ENCODE results near the gene KHNYN. TPM values are rescaled to one million over a fixed set of nuclear protein-coding genes. Genes with fewer than 3 reads are reported as not detected.
A peak's percentile ranks its signal among the peaks of the same experiment; 100 is the strongest.

Gene KHNYN
- total and polyA plus RNA-seq, 9 donors: 35.1 to 84.8 (median 65.2) TPM

GRCh38 chr14:24415421-24416253 is 14.1 kb upstream of the KHNYN start:
- peaks cover 13% of the 10 kb centered on the region for H3K4me1 ChIP-seq (ENCODE audit: insufficient read depth)
- no peaks in the 10 kb centered on the region for H3K27me3 ChIP-seq
- intact Hi-C loops (cut with DNase I): no loop called here
- H3K27ac ChIP-seq: no peak overlapping the region
- no peak for TF ChIP-seq POLR2A (IDR thresholded peaks at IDR 0.05)
- TF ChIP-seq EP300 (IDR thresholded peaks at IDR 0.05): no peak
- TF ChIP-seq CTCF (IDR thresholded peaks at IDR 0.05): no peak
- H3K36me3 ChIP-seq: no peaks in the 10 kb centered on the region
- H3K4me3 ChIP-seq: no peak overlapping the region
- no peaks in the 10 kb centered on the region for H3K9me3 ChIP-seq
- peak in 1 of 5 donors; percentile 28 for DNase-seq
- 81 to 84% (median 84%) methylated on average over 25 of the region's 25 CpGs for whole genome bisulfite sequencing, 3 donors

- H3K36me3 ChIP-seq: no peaks in the 10 kb centered on the region
- H3K27me3 ChIP-seq: no peaks in the 10 kb centered on the region
- H3K27ac ChIP-seq: peak overlapping the region in 1 of 2 donors; percentile 29
- peaks cover 13% of the 10 kb centered on the region for H3K4me1 ChIP-seq (ENCODE audit: insufficient read depth)
- TF ChIP-seq CTCF (IDR thresholded peaks at IDR 0.05): no peak
- no peak for TF ChIP-seq POLR2A (IDR thresholded peaks at IDR 0.05)
- no peak for TF ChIP-seq EP300 (IDR thresholded peaks at IDR 0.05)
- H3K4me3 ChIP-seq: no peak overlapping the region
- H3K9me3 ChIP-seq: no peaks in the 10 kb centered on the region
- DNase-seq: peak in 2 of 5 donors; percentile 18 to 25
- intact Hi-C loops (cut with DNase I): no loop called here
- 58 to 68% (median 65%) methylated on average over 19 of the region's 19 CpGs for WGBS, 3 donors
These were observed 13.4 kb upstream of the KHNYN start for GRCh38 chr14:24416254-24416931.

GRCh38 chr14:24416932-24417619 is 12.7 kb upstream of the KHNYN start:
- H3K4me1 ChIP-seq (ENCODE audit: insufficient read depth): peaks cover 13% of the 10 kb centered on the region
- peak in 1 of 5 donors; percentile 33 for DNase-seq
- peak overlapping the region in 1 of 2 donors; percentile 29 for H3K27ac ChIP-seq
- no peaks in the 10 kb centered on the region for H3K36me3 ChIP-seq
- H3K9me3 ChIP-seq: no peaks in the 10 kb centered on the region
- TF ChIP-seq EP300 (IDR thresholded peaks at IDR 0.05) (no peak), POLR2A (IDR thresholded peaks at IDR 0.05) (no peak), CTCF (IDR thresholded peaks at IDR 0.05) (no peak)
- WGBS, 3 donors: 59 to 70% (median 62%) methylated on average over 16 of the region's 16 CpGs
- intact Hi-C loops (cut with DNase I): no loop called here
- no peak overlapping the region for H3K4me3 ChIP-seq
- H3K27me3 ChIP-seq: no peaks in the 10 kb centered on the region

- intact Hi-C loops (cut with DNase I): no loop called here
- peak in 2 of 5 donors; percentile 29 to 47 for DNase-seq
- Histone ChIP-seq H3K27ac (peak overlapping the region in 1 of 2 donors; percentile 29), H3K4me3 (no peak overlapping the region), H3K36me3 (no peaks in the 10 kb centered on the region), H3K27me3 (no peaks in the 10 kb centered on the region), H3K4me1 (ENCODE audit: insufficient read depth) (peaks cover 13% of the 10 kb centered on the region), H3K9me3 (no peaks in the 10 kb centered on the region)
- WGBS, 3 donors: 34 to 49% (median 41%) methylated on average over 6 of the region's 6 CpGs
- TF ChIP-seq POLR2A (IDR thresholded peaks at IDR 0.05): no peak
- no peak for TF ChIP-seq EP300 (IDR thresholded peaks at IDR 0.05)
- no peak for TF ChIP-seq CTCF (IDR thresholded peaks at IDR 0.05)
These were observed 11.8 kb upstream of the KHNYN start for GRCh38 chr14:24417832-24418491.

Measured in ovary (tissue), 9 donors.